ENCODE data around the gene KIF4B. TPM values are rescaled to one million over a fixed set of nuclear protein-coding genes. Genes with fewer than 3 reads are reported as not detected.

The KIF4B gene
- total RNA-seq, 3 donors from 2014 or later (not counting 1 experiment from before 2014, with no cell fraction given), result not detected

GRCh38 chr5:155023320-155023719, 9.8 kb downstream of the KIF4B start:
- Histone ChIP-seq H3K4me3 (ENCODE audit: low read length) (no peak overlapping the region), H3K4me1 (ENCODE audit: control insufficient read depth, insufficient read depth, low read length) (no peaks in the 10 kb centered on the region), H3K27me3 (ENCODE audit: control insufficient read depth, insufficient read depth, low read length) (no peaks in the 10 kb centered on the region), H3K9me3 (ENCODE audit: control insufficient read depth, insufficient read depth, low read length) (no peaks in the 10 kb centered on the region), H3K36me3 (ENCODE audit: control insufficient read depth, insufficient read depth, low read length) (no peaks in the 10 kb centered on the region), H3K27ac (ENCODE audit: low read length) (no peak overlapping the region)
- DNase-seq (no peak), ATAC-seq (no peak)
- H3K27ac Mint-ChIP-seq, result no peak overlapping the region
- H3K4me1 Mint-ChIP-seq, result no peaks in the 10 kb centered on the region
- no peak overlapping the region for H3K4me3 Mint-ChIP-seq
- WGBS (ENCODE audit: insufficient coverage), result 62% methylated on average over 3 of the region's 3 CpGs
- H3K27me3 Mint-ChIP-seq (ENCODE audit: low read depth in 2 of 2), result peaks cover 0 to 6% of the 10 kb centered on the region in 2 donors
- peaks cover 0 to 1% of the 10 kb centered on the region in 2 donors for H3K9me3 Mint-ChIP-seq
- TF ChIP-seq CTCF (IDR thresholded peaks at IDR 0.05), result no peak
- no peaks in the 10 kb centered on the region for H3K36me3 Mint-ChIP-seq
- intact Hi-C loops (cut with micrococcal nuclease), result no loop called here

GRCh38 chr5:155024015-155024414, 10.5 kb downstream of the KIF4B start:
- WGBS (ENCODE audit: insufficient coverage), result 80% methylated on average over 5 of the region's 5 CpGs
- Mint-ChIP-seq H3K27me3 (ENCODE audit: low read depth in 2 of 2) (peaks cover 0 to 6% of the 10 kb centered on the region in 2 donors), H3K36me3 (no peaks in the 10 kb centered on the region), H3K9me3 (peaks cover 0 to 4% of the 10 kb centered on the region in 2 donors), H3K27ac (no peak overlapping the region), H3K4me1 (no peaks in the 10 kb centered on the region), H3K4me3 (no peak overlapping the region)
- intact Hi-C loops (cut with micrococcal nuclease), result no loop called here
- no peaks in the 10 kb centered on the region for H3K4me1 ChIP-seq (ENCODE audit: control insufficient read depth, insufficient read depth, low read length)
- H3K9me3 ChIP-seq (ENCODE audit: control insufficient read depth, insufficient read depth, low read length), result no peaks in the 10 kb centered on the region
- H3K27ac ChIP-seq (ENCODE audit: low read length), result no peak overlapping the region
- no peaks in the 10 kb centered on the region for H3K27me3 ChIP-seq (ENCODE audit: control insufficient read depth, insufficient read depth, low read length)
- no peak for DNase-seq
- ATAC-seq, result no peak
- no peak overlapping the region for H3K4me3 ChIP-seq (ENCODE audit: low read length)
- no peak for TF ChIP-seq CTCF (IDR thresholded peaks at IDR 0.05)
- H3K36me3 ChIP-seq (ENCODE audit: control insufficient read depth, insufficient read depth, low read length), result no peaks in the 10 kb centered on the region

GRCh38 chr5:155025895-155026294, 12.3 kb downstream of the KIF4B start:
- 50% methylated on average over 1 of the region's 2 CpGs for WGBS (ENCODE audit: insufficient coverage)
- no peak for TF ChIP-seq CTCF (IDR thresholded peaks at IDR 0.05)
- DNase-seq (no peak), ATAC-seq (no peak)
- H3K4me1 ChIP-seq (ENCODE audit: control insufficient read depth, insufficient read depth, low read length), result no peaks in the 10 kb centered on the region
- no peaks in the 10 kb centered on the region for H3K9me3 ChIP-seq (ENCODE audit: control insufficient read depth, insufficient read depth, low read length)
- intact Hi-C loops (cut with micrococcal nuclease), result no loop called here
- no peak overlapping the region for H3K27ac ChIP-seq (ENCODE audit: low read length)
- no peaks in the 10 kb centered on the region for H3K36me3 Mint-ChIP-seq
- H3K9me3 Mint-ChIP-seq, result peaks cover 4% of the 10 kb centered on the region in 2 donors
- H3K27me3 Mint-ChIP-seq (ENCODE audit: low read depth in 2 of 2), result peaks cover 0 to 6% of the 10 kb centered on the region in 2 donors
- H3K4me3 ChIP-seq (ENCODE audit: low read length), result no peak overlapping the region
- H3K4me3 Mint-ChIP-seq, result no peak overlapping the region
- no peaks in the 10 kb centered on the region for H3K27me3 ChIP-seq (ENCODE audit: control insufficient read depth, insufficient read depth, low read length)
- H3K36me3 ChIP-seq (ENCODE audit: control insufficient read depth, insufficient read depth, low read length), result no peaks in the 10 kb centered on the region
- no peaks in the 10 kb centered on the region for H3K4me1 Mint-ChIP-seq
- no peak overlapping the region for H3K27ac Mint-ChIP-seq

- Mint-ChIP-seq H3K27ac (no peak overlapping the region), H3K27me3 (ENCODE audit: low read depth in 2 of 2) (peaks cover 0 to 2% of the 10 kb centered on the region in 2 donors), H3K36me3 (no peaks in the 10 kb centered on the region), H3K4me1 (no peaks in the 10 kb centered on the region), H3K4me3 (no peak overlapping the region), H3K9me3 (peaks cover 4% of the 10 kb centered on the region in 2 donors)
- Histone ChIP-seq H3K4me3 (ENCODE audit: low read length) (no peak overlapping the region), H3K36me3 (ENCODE audit: control insufficient read depth, insufficient read depth, low read length) (no peaks in the 10 kb centered on the region), H3K4me1 (ENCODE audit: control insufficient read depth, insufficient read depth, low read length) (no peaks in the 10 kb centered on the region), H3K27me3 (ENCODE audit: control insufficient read depth, insufficient read depth, low read length) (no peaks in the 10 kb centered on the region), H3K9me3 (ENCODE audit: control insufficient read depth, insufficient read depth, low read length) (no peaks in the 10 kb centered on the region), H3K27ac (ENCODE audit: low read length) (no peak overlapping the region)
- DNase-seq (no peak), ATAC-seq (no peak)
- no peak for TF ChIP-seq CTCF (IDR thresholded peaks at IDR 0.05)
- 14% methylated on average over 1 of the region's 1 CpG for WGBS (ENCODE audit: insufficient coverage)
- intact Hi-C loops (cut with micrococcal nuclease), result no loop called here
Measured at GRCh38 chr5:155027993-155028629, 14.6 kb downstream of the KIF4B start.
